Trophoblast cell (in vitro differentiated cells and primary cell): ENCODE data around the gene FARP2.

Experiments
- DNase-seq, 2 donors: peaks; one replicate each; pipeline ENCODE4 v3.0.0-alpha.2; 2016
- H2AFZ ChIP-seq: 2 replicates; pipeline ENCODE4 v1.6.1; 2013; ENCODE audit warnings: low read length, moderate library complexity, mild to moderate bottlenecking; ENCODE audit not compliant: insufficient read depth, poor library complexity
- H2AK5ac ChIP-seq: 2 replicates; pipeline ENCODE4 v1.6.1; 2013; ENCODE audit warnings: mild to moderate bottlenecking, low read length
- H2BK120ac ChIP-seq: 2 replicates; pipeline ENCODE4 v1.6.1; 2013; ENCODE audit warnings: low read length, mild to moderate bottlenecking, moderate library complexity; ENCODE audit not compliant: insufficient read depth, poor library complexity
- H2BK12ac ChIP-seq: 2 replicates; pipeline ENCODE4 v1.6.1; 2013; ENCODE audit warnings: mild to moderate bottlenecking, low read length, moderate library complexity
- H2BK5ac ChIP-seq: 2 replicates; pipeline ENCODE4 v1.6.1; 2013; ENCODE audit warnings: low read length, low read depth, moderate library complexity, mild to moderate bottlenecking; ENCODE audit not compliant: poor library complexity
- H3K14ac ChIP-seq: 2 replicates; pipeline ENCODE4 v1.6.1; 2013; ENCODE audit warnings: mild to moderate bottlenecking, low read length
- H3K18ac ChIP-seq: 2 replicates; pipeline ENCODE4 v1.6.1; 2013; ENCODE audit warnings: mild to moderate bottlenecking, low read length
- H3K23ac ChIP-seq: 2 replicates; pipeline ENCODE4 v1.6.1; 2013; ENCODE audit warnings: low read length
- H3K27ac ChIP-seq: 2 replicates; pipeline ENCODE4 v1.5.1; 2013; ENCODE audit warnings: low read depth, mild to moderate bottlenecking, inconsistent platforms, low read length, moderate library complexity
- H3K27me3 ChIP-seq: 2 replicates; pipeline ENCODE4 v1.6.1; 2013; ENCODE audit warnings: inconsistent platforms, mild to moderate bottlenecking, low read length, moderate library complexity; ENCODE audit not compliant: insufficient read depth
- H3K36me3 ChIP-seq, 2 experiments: 1 replicate in 1 of 2; 2 replicates in 1 of 2; pipeline ENCODE4 v1.6.1; 2013; ENCODE audit warnings: low read length in 2 of 2, mild to moderate bottlenecking in 2 of 2, moderate library complexity in 1 of 2; ENCODE audit not compliant: insufficient read depth in 2 of 2, control insufficient read depth in 1 of 2
- H3K4ac ChIP-seq: 2 replicates; pipeline ENCODE4 v1.6.1; 2013; ENCODE audit warnings: low read depth, mild to moderate bottlenecking, low read length, moderate library complexity
- H3K4me1 ChIP-seq, 2 experiments: 1 replicate in 1 of 2; 2 replicates in 1 of 2; pipeline ENCODE4 v1.6.1; 2013; ENCODE audit warnings: low read length in 2 of 2, mild to moderate bottlenecking in 2 of 2, moderate library complexity in 1 of 2; ENCODE audit not compliant: insufficient read depth in 2 of 2, control insufficient read depth in 1 of 2
- H3K4me2 ChIP-seq: 2 replicates; pipeline ENCODE4 v1.6.1; 2013; ENCODE audit warnings: inconsistent platforms, mild to moderate bottlenecking, low read length, moderate library complexity
- H3K4me3 ChIP-seq: 2 replicates; pipeline ENCODE4 v1.5.1; 2013; ENCODE audit warnings: mild to moderate bottlenecking, low read depth, low read length, inconsistent platforms
- H3K79me1 ChIP-seq: one replicate; pipeline ENCODE4 v1.6.1; 2013; ENCODE audit warnings: low read length
- H3K79me2 ChIP-seq: 2 replicates; pipeline ENCODE4 v1.6.1; 2013; ENCODE audit warnings: low read length, mild to moderate bottlenecking; ENCODE audit not compliant: control insufficient read depth, insufficient read depth, poor library complexity
- H3K9ac ChIP-seq: 2 replicates; pipeline ENCODE4 v1.6.1; 2013; ENCODE audit warnings: mild to moderate bottlenecking, low read length
- H3K9me3 ChIP-seq: 2 replicates; pipeline ENCODE4 v1.6.1; 2013; ENCODE audit warnings: low read depth, mild to moderate bottlenecking, control low read depth, inconsistent platforms, low read length; ENCODE audit not compliant: insufficient read depth
- H4K12ac ChIP-seq: 2 replicates; pipeline ENCODE4 v1.6.1; 2013; ENCODE audit warnings: low read depth, mild to moderate bottlenecking, low read length, moderate library complexity
- H4K8ac ChIP-seq: 2 replicates; pipeline ENCODE4 v1.6.1; 2013; ENCODE audit warnings: low read depth, mild to moderate bottlenecking, low read length, moderate library complexity
- H4K91ac ChIP-seq: one replicate; pipeline ENCODE4 v1.6.1; 2013; ENCODE audit warnings: low read depth, mild to moderate bottlenecking, low read length, moderate library complexity
- WGBS: extraction: QIAGEN DNeasy Blood & Tissue Kit; methylation state at CpG from one replicate; pipeline ENCODE4 v1.1.7; 2013; ENCODE audit warnings: missing lambda C conversion rate; ENCODE audit not compliant: insufficient read length, insufficient coverage; ENCODE audit errors: extremely low coverage; 5-methylcytosine and 5-hydroxymethylcytosine counted together

Gene FARP2

DNA sequence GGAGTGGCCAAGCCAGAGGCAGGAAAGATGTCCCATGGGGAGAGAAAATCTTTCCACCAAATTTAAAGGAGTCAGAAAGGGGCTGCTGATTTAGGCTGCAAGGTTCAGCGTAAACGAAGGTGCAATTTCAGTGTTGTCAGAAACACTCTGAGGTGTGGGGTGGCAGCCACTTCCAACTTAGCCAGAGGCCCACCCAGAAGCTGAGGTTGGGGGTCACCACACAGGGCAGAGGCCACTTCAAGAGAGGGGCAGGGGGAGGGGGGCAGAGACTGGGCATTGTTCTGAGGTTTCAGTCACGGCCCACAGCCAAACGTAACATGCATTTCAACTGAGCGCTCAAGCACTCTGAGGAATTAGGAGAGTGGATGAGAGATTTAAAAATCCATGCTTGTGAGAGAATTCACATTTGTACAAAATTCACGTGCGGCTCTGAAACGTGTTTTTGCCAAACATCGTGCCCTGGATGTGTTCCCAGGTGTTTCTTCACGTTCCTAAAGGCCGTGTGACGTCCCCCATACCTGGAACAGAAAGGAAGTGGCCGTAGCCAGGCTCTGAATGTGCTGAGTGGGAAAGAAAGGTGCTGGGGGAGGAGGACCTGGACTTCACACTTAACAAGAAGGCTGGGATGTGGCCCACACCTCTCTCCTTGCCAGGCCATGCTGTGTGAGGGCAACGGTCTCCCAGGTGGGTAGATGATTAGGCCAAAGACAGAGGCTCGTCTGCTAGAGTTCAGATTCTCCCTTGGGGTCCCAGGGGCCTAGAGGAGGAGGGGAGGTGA lies 182.9 kb downstream of the FARP2 start:
- peaks cover 12% of the 10 kb centered on the region for H3K27me3 ChIP-seq
- no peak for DNase-seq
- H4K12ac ChIP-seq, result no peak overlapping the region
- H3K14ac ChIP-seq, result no peak overlapping the region
- H3K9me3 ChIP-seq, result peaks cover 2% of the 10 kb centered on the region
- no peak overlapping the region for H2BK120ac ChIP-seq
- no CpG with 5 or more reads among the region's 15 CpGs for WGBS
- no peaks in the 10 kb centered on the region for H3K79me2 ChIP-seq
- H2AK5ac ChIP-seq, result no peak overlapping the region
- no peak overlapping the region for H3K4me3 ChIP-seq
- H3K36me3 ChIP-seq, result no peaks in the 10 kb centered on the region
- H4K91ac ChIP-seq, result no peak overlapping the region
- H3K18ac ChIP-seq, result no peak overlapping the region
- no peak overlapping the region for H3K27ac ChIP-seq
- no peak overlapping the region for H2AFZ ChIP-seq
- no peak overlapping the region for H2BK12ac ChIP-seq
- no peak overlapping the region for H4K8ac ChIP-seq
- no peak overlapping the region for H2BK5ac ChIP-seq
- no peak overlapping the region for H3K9ac ChIP-seq
- no peak overlapping the region for H3K4me2 ChIP-seq
- no peak overlapping the region for H3K23ac ChIP-seq
- peaks cover 2% of the 10 kb centered on the region for H3K79me1 ChIP-seq
- H3K4me1 ChIP-seq, result peaks cover 15 to 18% of the 10 kb centered on the region in 2 experiments
- no peak overlapping the region for H3K4ac ChIP-seq

DNA sequence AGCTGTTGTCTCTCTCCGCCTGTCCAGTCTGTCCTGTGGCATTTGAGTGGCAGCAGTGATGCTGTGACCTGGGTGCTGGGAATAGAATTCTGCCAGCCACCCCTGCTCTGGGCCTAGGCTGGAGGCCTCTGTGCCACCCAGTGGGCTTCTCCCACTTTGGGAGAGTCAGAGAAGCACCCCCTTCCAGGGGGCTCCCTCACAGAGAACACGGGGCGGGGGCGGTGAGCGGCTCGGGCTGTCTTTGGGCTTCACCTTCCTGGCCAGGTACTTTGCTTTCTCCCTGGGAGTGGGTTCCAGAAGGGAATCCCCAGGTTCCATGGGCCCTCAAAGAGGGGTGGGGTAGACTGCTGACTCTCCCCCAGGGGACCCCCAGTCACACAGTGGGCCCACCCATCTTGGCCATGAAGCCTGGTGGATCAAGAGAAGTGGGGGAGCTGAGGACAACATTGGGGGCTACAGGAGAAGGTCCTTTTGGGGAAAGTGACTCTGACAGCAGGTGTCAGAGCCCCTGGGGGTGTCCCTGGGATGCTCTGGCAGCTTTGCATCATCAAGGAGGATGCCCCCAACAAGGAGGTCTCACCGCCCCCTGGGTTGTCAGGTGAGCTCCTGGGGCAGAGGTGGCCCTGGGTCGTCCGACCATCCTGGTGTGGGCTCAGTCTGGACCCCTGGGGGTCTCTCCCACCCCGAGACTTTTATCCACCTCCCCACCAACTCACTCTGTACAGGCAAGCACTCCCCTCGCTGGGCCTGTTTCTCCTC lies 183.7 kb downstream of the FARP2 start:
- Histone ChIP-seq H3K79me1 (peaks cover 2% of the 10 kb centered on the region), H2BK120ac (no peak overlapping the region), H2AK5ac (no peak overlapping the region), H2AFZ (no peak overlapping the region), H3K27ac (no peak overlapping the region), H4K8ac (no peak overlapping the region), H3K27me3 (peaks cover 12% of the 10 kb centered on the region), H3K4me3 (no peak overlapping the region), H4K91ac (no peak overlapping the region), H3K9me3 (peaks cover 2% of the 10 kb centered on the region), H2BK5ac (no peak overlapping the region), H3K9ac (no peak overlapping the region), H2BK12ac (no peak overlapping the region), H3K4ac (no peak overlapping the region), H3K4me1 (peaks cover 15 to 18% of the 10 kb centered on the region in 2 experiments), H3K79me2 (no peaks in the 10 kb centered on the region), H3K23ac (no peak overlapping the region), H4K12ac (no peak overlapping the region), H3K18ac (no peak overlapping the region), H3K4me2 (no peak overlapping the region), H3K14ac (no peak overlapping the region), H3K36me3 (no peaks in the 10 kb centered on the region)
- DNase-seq, result no peak
- no CpG with 5 or more reads among the region's 11 CpGs for WGBS

DNA sequence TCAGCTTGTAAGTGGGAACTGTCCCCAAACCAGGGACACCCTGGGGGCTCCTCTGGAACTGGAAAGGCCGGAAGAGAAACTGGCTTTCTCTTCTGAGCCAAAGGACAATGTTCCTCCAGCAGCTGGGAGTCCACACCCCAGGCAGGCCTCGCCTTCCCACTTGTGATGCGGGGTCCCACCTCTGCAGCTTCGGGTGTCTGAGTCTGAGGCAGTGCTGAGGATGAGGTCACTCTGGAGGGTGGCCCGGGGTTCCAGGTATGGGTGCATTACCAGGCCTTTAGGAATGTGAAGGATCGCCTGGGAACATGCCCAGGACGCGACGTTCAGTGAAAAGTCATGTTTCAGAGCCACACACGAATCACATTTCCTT lies 184.3 kb downstream of the FARP2 start:
- no peaks in the 10 kb centered on the region for H3K79me2 ChIP-seq
- H3K4me2 ChIP-seq, result no peak overlapping the region
- peak overlapping the region; percentile 30 for H2AFZ ChIP-seq
- no peak overlapping the region for H3K4ac ChIP-seq
- H3K14ac ChIP-seq, result no peak overlapping the region
- no peak overlapping the region for H3K27ac ChIP-seq
- H3K23ac ChIP-seq, result no peak overlapping the region
- H2BK12ac ChIP-seq, result no peak overlapping the region
- no peak overlapping the region for H2AK5ac ChIP-seq
- DNase-seq, result no peak
- H2BK120ac ChIP-seq, result no peak overlapping the region
- H3K9me3 ChIP-seq, result peaks cover 2% of the 10 kb centered on the region
- H3K79me1 ChIP-seq, result peaks cover 2% of the 10 kb centered on the region
- peaks cover 12% of the 10 kb centered on the region for H3K27me3 ChIP-seq
- no peak overlapping the region for H4K12ac ChIP-seq
- no peak overlapping the region for H3K9ac ChIP-seq
- no peaks in the 10 kb centered on the region for H3K36me3 ChIP-seq
- no peak overlapping the region for H2BK5ac ChIP-seq
- no peak overlapping the region for H3K18ac ChIP-seq
- no peak overlapping the region for H3K4me3 ChIP-seq
- no peak overlapping the region for H4K8ac ChIP-seq
- WGBS, result no CpG with 5 or more reads among the region's 10 CpGs
- H3K4me1 ChIP-seq, result peaks cover 18 to 19% of the 10 kb centered on the region in 2 experiments
- no peak overlapping the region for H4K91ac ChIP-seq

DNA sequence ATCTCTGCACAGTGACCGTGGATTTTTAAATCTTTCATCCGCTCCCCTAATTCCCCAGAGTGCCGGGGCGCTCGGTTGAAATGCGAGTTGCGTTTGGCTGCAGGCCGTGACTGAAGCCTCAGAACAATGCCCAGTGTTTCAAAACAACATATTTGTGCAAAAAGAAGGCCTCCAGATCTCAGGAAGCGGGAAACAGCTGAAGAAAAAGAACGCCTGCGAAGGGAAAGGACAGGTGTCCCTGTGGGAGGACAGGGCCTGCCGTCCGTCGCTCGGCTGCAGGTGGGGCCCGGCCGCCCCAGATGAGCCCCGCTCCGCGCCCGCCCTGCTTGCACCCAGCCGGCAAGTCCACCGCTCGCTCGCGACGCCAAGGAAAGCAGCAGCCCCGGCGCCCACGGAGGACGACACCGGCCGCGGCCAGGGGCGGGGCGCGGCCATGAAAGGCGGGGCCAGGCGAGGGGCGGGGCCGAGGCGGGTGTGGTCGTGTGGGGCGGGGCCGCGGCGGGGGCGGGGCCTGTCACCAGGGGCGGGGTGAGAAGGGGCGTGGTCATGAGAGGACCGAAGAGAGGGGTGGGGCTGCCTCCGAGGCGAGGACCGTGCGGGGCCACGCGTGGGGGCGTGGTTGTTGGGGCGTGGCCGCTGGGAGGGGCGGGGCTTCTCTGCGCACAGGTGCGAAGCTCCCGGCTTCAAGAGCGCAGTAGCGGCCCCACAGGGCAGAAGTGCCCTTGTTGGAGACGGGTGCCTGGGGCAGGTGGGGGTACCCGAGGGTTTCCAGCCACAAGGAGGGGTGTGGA lies 184.9 kb downstream of the FARP2 start:
- H2BK5ac ChIP-seq, result no peak overlapping the region
- H3K18ac ChIP-seq, result no peak overlapping the region
- peaks cover 0 to 2% of the 10 kb centered on the region in 2 experiments for H3K36me3 ChIP-seq
- no peak overlapping the region for H3K4ac ChIP-seq
- no peak overlapping the region for H3K23ac ChIP-seq
- no peak overlapping the region for H3K27ac ChIP-seq
- H2AFZ ChIP-seq, result peak overlapping the region; percentile 30
- H4K91ac ChIP-seq, result no peak overlapping the region
- peak; percentile 46 to 67 for DNase-seq
- H2AK5ac ChIP-seq, result no peak overlapping the region
- peak overlapping the region; percentile 43 for H2BK120ac ChIP-seq
- peak overlapping the region; percentile 50 for H3K4me2 ChIP-seq
- no peak overlapping the region for H3K14ac ChIP-seq
- H3K9ac ChIP-seq, result no peak overlapping the region
- peaks cover 12% of the 10 kb centered on the region for H3K27me3 ChIP-seq
- H3K4me1 ChIP-seq, result peaks cover 21 to 23% of the 10 kb centered on the region in 2 experiments
- WGBS, result no CpG with 5 or more reads among the region's 68 CpGs
- peaks cover 6% of the 10 kb centered on the region for H3K9me3 ChIP-seq
- H3K79me1 ChIP-seq, result peaks cover 2% of the 10 kb centered on the region
- H2BK12ac ChIP-seq, result no peak overlapping the region
- H3K4me3 ChIP-seq, result no peak overlapping the region
- peak overlapping the region; percentile 47 for H4K12ac ChIP-seq
- H3K79me2 ChIP-seq, result no peaks in the 10 kb centered on the region
- H4K8ac ChIP-seq, result peak overlapping the region; percentile 71
